Activated naive CD8-positive, alpha-beta T cell treated with anti-CD3 and anti-CD28 coated beads, Interleukin-2, amount 50 U/mL, for 24 hours (primary cell): ENCODE data around the gene SLC39A7.

Source experiments
- ATAC-seq: fragments of 150-1000 bp; cut with Tn5 transposase; one replicate; pipeline ENCODE4 v1.10.0; 2021
- DNase-seq: peaks from one replicate; pipeline ENCODE4 v3.0.0; 2021
- H3K27ac Mint-ChIP-seq: one replicate; pipeline ENCODE4 v1.8.0; 2021; ENCODE audit warnings: mild to moderate bottlenecking, mixed read lengths
- H3K27me3 Mint-ChIP-seq: one replicate; pipeline ENCODE4 v1.8.0; 2021; ENCODE audit warnings: mixed read lengths
- H3K36me3 Mint-ChIP-seq: one replicate; pipeline ENCODE4 v1.8.0; 2021; ENCODE audit warnings: low read depth, mixed read lengths
- H3K4me1 Mint-ChIP-seq: one replicate; pipeline ENCODE4 v1.8.0; 2021; ENCODE audit warnings: mixed read lengths
- H3K4me3 Mint-ChIP-seq: one replicate; pipeline ENCODE4 v1.8.0; 2021; ENCODE audit warnings: mild to moderate bottlenecking, moderate library complexity, mixed read lengths
- H3K9me3 Mint-ChIP-seq: one replicate; pipeline ENCODE4 v1.8.0; 2021; ENCODE audit warnings: mixed read lengths

Gene SLC39A7

GRCh38 chr6:33203443-33204164 lies 2.9 kb downstream of the SLC39A7 start:
- no peak for ATAC-seq
- Mint-ChIP-seq H3K27ac (peak overlapping the region; percentile 80), H3K9me3 (no peaks in the 10 kb centered on the region), H3K27me3 (no peaks in the 10 kb centered on the region), H3K4me1 (peaks cover 70% of the 10 kb centered on the region), H3K4me3 (peak overlapping the region; percentile 87), H3K36me3 (peaks cover 39% of the 10 kb centered on the region)
- DNase-seq, result no peak

- DNase-seq, result no peak
- ATAC-seq, result no peak
- Mint-ChIP-seq H3K27ac (peak overlapping the region; percentile 80), H3K4me3 (peak overlapping the region; percentile 87), H3K9me3 (no peaks in the 10 kb centered on the region), H3K36me3 (peaks cover 36% of the 10 kb centered on the region), H3K4me1 (peaks cover 70% of the 10 kb centered on the region), H3K27me3 (no peaks in the 10 kb centered on the region)
Measured at GRCh38 chr6:33204165-33204414, 3.4 kb downstream of the SLC39A7 start.

- no peaks in the 10 kb centered on the region for H3K27me3 Mint-ChIP-seq
- H3K4me1 Mint-ChIP-seq, result peaks cover 73% of the 10 kb centered on the region
- ATAC-seq (peak; percentile 50), DNase-seq (peak; percentile 97)
- peaks cover 39% of the 10 kb centered on the region for H3K36me3 Mint-ChIP-seq
- no peaks in the 10 kb centered on the region for H3K9me3 Mint-ChIP-seq
- peak within 1 kb of the TSS; percentile 87 for H3K4me3 Mint-ChIP-seq
- H3K27ac Mint-ChIP-seq, result peak within 1 kb of the TSS; percentile 95
Measured at GRCh38 chr6:33204415-33205190, 3.9 kb downstream of the SLC39A7 start, which contains the start of gene HSD17B8. HSD17B8 (plus strand) TSS chr6:33204655; CDS start chr6:33204669, 14 bp downstream.

- peak; percentile 65 for DNase-seq
- peak overlapping the region; percentile 87 for H3K4me3 Mint-ChIP-seq
- no peaks in the 10 kb centered on the region for H3K9me3 Mint-ChIP-seq
- H3K36me3 Mint-ChIP-seq, result peaks cover 46% of the 10 kb centered on the region
- H3K27ac Mint-ChIP-seq, result peak overlapping the region; percentile 95
- ATAC-seq, result peak; percentile 70
- peaks cover 72% of the 10 kb centered on the region for H3K4me1 Mint-ChIP-seq
- H3K27me3 Mint-ChIP-seq, result no peaks in the 10 kb centered on the region
Measured at GRCh38 chr6:33205191-33206026, 4.7 kb downstream of the SLC39A7 start.

GRCh38 chr6:33206027-33206863 lies 5.6 kb downstream of the SLC39A7 start:
- H3K27me3 Mint-ChIP-seq, result no peaks in the 10 kb centered on the region
- H3K4me3 Mint-ChIP-seq, result peak overlapping the region; percentile 87
- H3K36me3 Mint-ChIP-seq, result peaks cover 46% of the 10 kb centered on the region
- DNase-seq (no peak), ATAC-seq (no peak)
- peaks cover 68% of the 10 kb centered on the region for H3K4me1 Mint-ChIP-seq
- peak overlapping the region; percentile 95 for H3K27ac Mint-ChIP-seq
- H3K9me3 Mint-ChIP-seq, result no peaks in the 10 kb centered on the region

- no peak for ATAC-seq
- no peaks in the 10 kb centered on the region for H3K9me3 Mint-ChIP-seq
- H3K27ac Mint-ChIP-seq, result peak overlapping the region; percentile 89
- H3K4me1 Mint-ChIP-seq, result peaks cover 61% of the 10 kb centered on the region
- no peaks in the 10 kb centered on the region for H3K27me3 Mint-ChIP-seq
- DNase-seq, result no peak
- peaks cover 41% of the 10 kb centered on the region for H3K36me3 Mint-ChIP-seq
- peak overlapping the region; percentile 91 for H3K4me3 Mint-ChIP-seq
Measured at GRCh38 chr6:33206864-33207551, 6.3 kb downstream of the SLC39A7 start.

GRCh38 chr6:33207552-33208090 lies 7.0 kb downstream of the SLC39A7 start:
- ATAC-seq, result no peak
- no peak for DNase-seq
- H3K4me3 Mint-ChIP-seq, result peak overlapping the region; percentile 91
- H3K27ac Mint-ChIP-seq, result peak overlapping the region; percentile 89
- no peaks in the 10 kb centered on the region for H3K9me3 Mint-ChIP-seq
- peaks cover 38% of the 10 kb centered on the region for H3K36me3 Mint-ChIP-seq
- H3K27me3 Mint-ChIP-seq, result peaks cover under 1% of the 10 kb centered on the region
- peaks cover 58% of the 10 kb centered on the region for H3K4me1 Mint-ChIP-seq

GRCh38 chr6:33208091-33208967 lies 7.7 kb downstream of the SLC39A7 start, which contains the start of gene RING1:
RING1 (plus strand) TSS chr6:33208500; CDS start chr6:33208823, 323 bp downstream.
- no peaks in the 10 kb centered on the region for H3K9me3 Mint-ChIP-seq
- DNase-seq (peak; percentile 89), ATAC-seq (no peak)
- peaks cover 32% of the 10 kb centered on the region for H3K36me3 Mint-ChIP-seq
- H3K27ac Mint-ChIP-seq, result peak within 1 kb of the TSS; percentile 89
- peaks cover 5% of the 10 kb centered on the region for H3K27me3 Mint-ChIP-seq
- peaks cover 58% of the 10 kb centered on the region for H3K4me1 Mint-ChIP-seq
- peak within 1 kb of the TSS; percentile 91 for H3K4me3 Mint-ChIP-seq

- peaks cover 22% of the 10 kb centered on the region for H3K36me3 Mint-ChIP-seq
- peak overlapping the region; percentile 89 for H3K27ac Mint-ChIP-seq
- peaks cover 57% of the 10 kb centered on the region for H3K4me1 Mint-ChIP-seq
- ATAC-seq (no peak), DNase-seq (no peak)
- H3K27me3 Mint-ChIP-seq, result peaks cover 8% of the 10 kb centered on the region
- no peak overlapping the region for H3K4me3 Mint-ChIP-seq
- H3K9me3 Mint-ChIP-seq, result no peaks in the 10 kb centered on the region
Measured at GRCh38 chr6:33209856-33210255, 9.2 kb downstream of the SLC39A7 start.

- ATAC-seq (no peak), DNase-seq (no peak)
- Mint-ChIP-seq H3K27ac (no peak overlapping the region), H3K4me3 (no peak overlapping the region), H3K27me3 (peaks cover 8% of the 10 kb centered on the region), H3K36me3 (peaks cover 20% of the 10 kb centered on the region), H3K9me3 (no peaks in the 10 kb centered on the region), H3K4me1 (peaks cover 48% of the 10 kb centered on the region)
Measured at GRCh38 chr6:33211136-33211535, 10.5 kb downstream of the SLC39A7 start.

- Mint-ChIP-seq H3K27me3 (peaks cover 8% of the 10 kb centered on the region), H3K9me3 (no peaks in the 10 kb centered on the region), H3K4me3 (peak overlapping the region; percentile 78), H3K4me1 (peaks cover 41% of the 10 kb centered on the region), H3K36me3 (peaks cover 20% of the 10 kb centered on the region), H3K27ac (no peak overlapping the region)
- DNase-seq (no peak), ATAC-seq (no peak)
Measured at GRCh38 chr6:33211666-33212422, 11.2 kb downstream of the SLC39A7 start.

GRCh38 chr6:33212857-33213165 lies 12.1 kb downstream of the SLC39A7 start:
- Mint-ChIP-seq H3K4me3 (peak overlapping the region; percentile 78), H3K9me3 (no peaks in the 10 kb centered on the region), H3K27ac (no peak overlapping the region), H3K36me3 (peaks cover 20% of the 10 kb centered on the region), H3K4me1 (peaks cover 38% of the 10 kb centered on the region), H3K27me3 (peaks cover 8% of the 10 kb centered on the region)
- ATAC-seq, result no peak
- DNase-seq, result no peak
